HUES48 (cell line): ENCODE results near the gene SLC8A3.

ENCODE experiments used
- H3K27ac ChIP-seq: one replicate; pipeline ENCODE4 v1.7.0; 2013; ENCODE audit warnings: low read depth, low read length, inconsistent platforms
- H3K27me3 ChIP-seq: 2 replicates; pipeline ENCODE4 v1.6.1; 2013; ENCODE audit warnings: mild to moderate bottlenecking, low read length; ENCODE audit not compliant: control insufficient read depth, insufficient read depth
- H3K36me3 ChIP-seq: 2 replicates; pipeline ENCODE4 v1.6.1; 2013; ENCODE audit warnings: low read length; ENCODE audit not compliant: control insufficient read depth, insufficient read depth
- H3K4me1 ChIP-seq: 2 replicates; pipeline ENCODE4 v1.6.1; 2013; ENCODE audit warnings: mild to moderate bottlenecking, low read length; ENCODE audit not compliant: control insufficient read depth, insufficient read depth
- H3K4me3 ChIP-seq: 2 replicates; pipeline ENCODE4 v1.5.1; 2013; ENCODE audit warnings: mild to moderate bottlenecking, low read depth, low read length
- H3K9ac ChIP-seq: 2 replicates; pipeline ENCODE4 v1.6.1; 2013; ENCODE audit warnings: mild to moderate bottlenecking, low read depth, low read length, moderate library complexity
- H3K9me3 ChIP-seq: 2 replicates; pipeline ENCODE4 v1.6.1; 2013; ENCODE audit warnings: low read length; ENCODE audit not compliant: control insufficient read depth, insufficient read depth

The SLC8A3 gene

DNA sequence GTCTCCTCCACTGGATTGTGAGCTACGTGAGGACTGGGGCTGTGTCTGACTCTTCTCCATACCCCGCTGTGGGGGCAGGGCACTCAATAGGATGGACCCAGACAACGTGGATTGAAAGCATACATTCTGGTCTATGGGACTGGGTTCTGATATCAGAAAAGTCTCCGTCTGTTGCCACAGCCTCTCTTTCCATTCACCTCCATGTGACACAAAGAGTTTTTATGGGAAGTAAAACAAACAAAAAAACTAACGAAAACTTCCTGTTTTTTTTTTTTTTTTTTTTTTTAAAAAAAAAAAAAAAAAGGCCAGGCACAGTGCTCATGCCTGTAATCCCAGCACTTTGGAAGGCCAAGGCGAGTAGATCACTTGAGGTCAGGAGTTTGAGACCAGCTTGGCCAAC is 44.7 kb downstream of the SLC8A3 start:
- Histone ChIP-seq H3K4me3 (no peak overlapping the region), H3K4me1 (no peaks in the 10 kb centered on the region), H3K36me3 (no peaks in the 10 kb centered on the region), H3K9me3 (no peaks in the 10 kb centered on the region), H3K9ac (no peak overlapping the region), H3K27ac (no peak overlapping the region), H3K27me3 (no peaks in the 10 kb centered on the region)

DNA sequence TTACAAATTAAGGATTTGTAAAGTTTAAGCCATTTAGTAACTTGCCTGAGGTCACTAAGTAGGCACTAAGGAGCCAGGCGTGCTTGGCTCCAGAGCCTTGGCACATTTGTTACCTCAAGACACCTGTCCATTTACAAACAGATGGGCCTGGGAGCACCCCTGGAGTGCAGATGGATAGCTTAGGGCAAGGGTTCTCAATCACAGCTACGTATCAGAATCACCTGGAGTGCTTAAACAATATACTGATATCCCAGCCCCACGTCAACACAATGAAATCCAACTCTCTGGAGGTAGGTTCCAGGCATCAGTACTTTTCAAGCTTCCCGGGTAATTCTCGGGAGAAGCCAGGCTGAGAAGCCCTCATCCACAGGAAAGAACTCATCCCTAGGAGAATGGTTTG is 45.4 kb downstream of the SLC8A3 start:
- H3K4me3 ChIP-seq: no peak overlapping the region

DNA sequence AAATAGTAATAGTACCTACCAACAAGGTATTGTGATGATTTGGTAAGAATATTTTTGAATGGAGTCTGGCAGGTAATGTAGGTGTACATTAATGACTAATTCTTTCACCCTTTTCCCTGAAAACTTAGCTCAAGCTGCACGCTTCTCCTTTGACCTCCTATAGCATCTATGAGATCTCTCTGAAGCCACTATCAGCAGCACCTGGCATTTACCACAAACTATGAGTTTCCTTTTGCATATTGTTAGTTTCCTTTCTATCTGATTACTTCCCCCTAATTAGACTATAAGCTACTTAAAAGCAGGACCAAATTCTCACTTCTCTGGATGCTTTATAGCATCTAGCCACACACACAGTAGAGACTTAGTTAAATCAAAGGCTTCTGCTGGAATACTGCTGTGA is 48.1 kb downstream of the SLC8A3 start:
- H3K27ac ChIP-seq: no peak overlapping the region
- no peak overlapping the region for H3K9ac ChIP-seq
- H3K9me3 ChIP-seq: no peaks in the 10 kb centered on the region
- H3K4me3 ChIP-seq: no peak overlapping the region
- H3K4me1 ChIP-seq: no peaks in the 10 kb centered on the region
- H3K27me3 ChIP-seq: no peaks in the 10 kb centered on the region
- H3K36me3 ChIP-seq: no peaks in the 10 kb centered on the region

More for the DNA sequence above, 45.4 kb downstream of the SLC8A3 start:
- Histone ChIP-seq H3K27ac (no peak overlapping the region), H3K9ac (no peak overlapping the region), H3K27me3 (no peaks in the 10 kb centered on the region), H3K9me3 (no peaks in the 10 kb centered on the region), H3K36me3 (no peaks in the 10 kb centered on the region), H3K4me1 (no peaks in the 10 kb centered on the region)

GRCh38 chr14:70139384-70139783 is 49.4 kb downstream of the SLC8A3 start:
- H3K9ac ChIP-seq: no peak overlapping the region
- no peak overlapping the region for H3K27ac ChIP-seq
- H3K36me3 ChIP-seq: no peaks in the 10 kb centered on the region
- no peaks in the 10 kb centered on the region for H3K9me3 ChIP-seq
- H3K4me3 ChIP-seq: no peak overlapping the region
- H3K4me1 ChIP-seq: no peaks in the 10 kb centered on the region
- no peaks in the 10 kb centered on the region for H3K27me3 ChIP-seq

DNA sequence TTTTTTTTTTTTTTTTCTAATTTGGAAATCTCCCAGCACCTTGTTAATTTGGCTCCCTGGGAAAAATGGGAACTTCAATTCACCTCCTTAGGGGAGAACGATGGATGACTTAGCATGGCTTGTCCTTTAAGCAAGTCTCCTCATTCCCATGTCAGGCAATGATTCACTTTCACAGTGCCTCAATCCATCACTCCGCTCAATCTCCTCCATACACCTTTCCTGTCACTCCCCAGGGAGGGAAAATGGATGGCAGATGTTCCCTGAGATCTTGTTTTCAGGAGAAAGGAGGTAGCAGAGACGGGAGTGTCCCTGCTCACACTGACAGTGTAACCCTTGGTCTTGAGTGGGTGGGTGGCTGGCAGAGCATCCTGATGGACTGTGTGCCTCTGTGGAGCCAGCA is 51.0 kb downstream of the SLC8A3 start:
- Histone ChIP-seq H3K4me3 (no peak overlapping the region), H3K27ac (no peak overlapping the region), H3K36me3 (no peaks in the 10 kb centered on the region), H3K27me3 (no peaks in the 10 kb centered on the region), H3K9me3 (no peaks in the 10 kb centered on the region), H3K4me1 (no peaks in the 10 kb centered on the region), H3K9ac (no peak overlapping the region)

DNA sequence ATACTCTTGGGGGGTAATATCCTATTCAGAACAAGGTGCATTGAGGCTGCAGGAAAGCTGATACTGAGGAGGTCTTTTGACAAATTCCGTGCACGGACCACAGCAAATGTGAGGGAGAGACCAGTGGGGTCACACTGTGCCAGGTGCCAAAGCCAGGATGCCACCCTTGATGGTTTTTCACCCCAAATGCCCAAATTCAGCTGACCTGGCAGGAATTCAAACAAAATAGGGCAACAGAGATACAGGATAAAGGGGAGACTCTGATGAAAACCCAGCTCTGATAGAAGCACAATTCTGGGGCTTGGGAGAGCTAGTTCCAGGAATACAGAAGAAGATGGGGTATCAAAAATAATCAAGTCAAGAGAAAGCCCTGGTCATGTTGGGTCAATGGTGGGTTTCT is 55.3 kb downstream of the SLC8A3 start:
- Histone ChIP-seq H3K36me3 (no peaks in the 10 kb centered on the region), H3K4me1 (no peaks in the 10 kb centered on the region), H3K27me3 (no peaks in the 10 kb centered on the region), H3K9ac (no peak overlapping the region), H3K9me3 (no peaks in the 10 kb centered on the region), H3K27ac (no peak overlapping the region), H3K4me3 (no peak overlapping the region)

- no peaks in the 10 kb centered on the region for H3K9me3 ChIP-seq
- H3K27ac ChIP-seq: no peak overlapping the region
- no peaks in the 10 kb centered on the region for H3K4me1 ChIP-seq
- no peaks in the 10 kb centered on the region for H3K36me3 ChIP-seq
- H3K4me3 ChIP-seq: no peak overlapping the region
- H3K9ac ChIP-seq: no peak overlapping the region
- no peaks in the 10 kb centered on the region for H3K27me3 ChIP-seq
These were observed 58.3 kb downstream of the SLC8A3 start for GRCh38 chr14:70130482-70130881.

DNA sequence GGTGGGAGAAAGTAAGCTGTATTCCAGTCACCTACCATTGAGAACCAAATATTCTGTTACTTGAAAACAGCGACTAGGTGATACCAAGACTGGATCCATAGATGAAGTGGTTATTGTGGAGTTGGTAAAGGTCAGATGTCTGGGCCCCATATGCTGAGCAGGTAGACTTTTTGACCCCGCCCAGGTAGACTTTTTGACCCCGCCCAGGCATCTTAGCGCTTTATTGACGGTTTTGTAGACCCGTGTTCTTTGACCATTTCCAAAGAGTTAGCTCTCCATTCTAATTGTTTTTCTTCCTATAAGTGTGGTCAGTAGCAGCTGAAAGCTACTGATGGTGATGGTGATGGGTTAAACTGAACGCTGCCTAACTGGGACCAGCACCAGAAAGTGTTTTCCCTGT is 61.6 kb downstream of the SLC8A3 start:
- no peak overlapping the region for H3K27ac ChIP-seq

DNA sequence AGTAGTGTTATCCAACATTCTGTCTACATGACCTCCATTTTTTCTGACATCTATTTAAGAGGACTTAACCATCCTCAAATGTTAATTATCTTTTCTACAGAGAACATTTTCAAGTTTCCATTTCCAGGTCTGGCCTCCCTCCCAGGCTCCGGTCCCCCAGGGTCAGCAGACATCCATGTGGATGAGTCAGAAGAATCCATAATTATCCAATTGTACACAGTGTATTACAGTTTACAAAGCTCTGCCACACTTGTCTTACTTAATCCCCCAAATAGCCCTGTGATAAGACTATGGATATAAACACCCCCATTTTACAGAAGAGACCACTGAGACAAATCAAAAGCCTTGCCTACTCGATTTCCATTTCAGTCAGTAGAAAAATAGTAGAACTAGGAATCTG is 65.0 kb downstream of the SLC8A3 start:
- Histone ChIP-seq H3K27me3 (no peaks in the 10 kb centered on the region), H3K27ac (no peak overlapping the region), H3K4me1 (peaks cover 22% of the 10 kb centered on the region), H3K4me3 (no peak overlapping the region), H3K9ac (no peak overlapping the region), H3K9me3 (no peaks in the 10 kb centered on the region), H3K36me3 (no peaks in the 10 kb centered on the region)

More for the DNA sequence above, 61.6 kb downstream of the SLC8A3 start:
- no peaks in the 10 kb centered on the region for H3K27me3 ChIP-seq
- H3K36me3 ChIP-seq: no peaks in the 10 kb centered on the region
- no peak overlapping the region for H3K4me3 ChIP-seq
- H3K9me3 ChIP-seq: no peaks in the 10 kb centered on the region
- H3K4me1 ChIP-seq: peaks cover 2% of the 10 kb centered on the region
- no peak overlapping the region for H3K9ac ChIP-seq

DNA sequence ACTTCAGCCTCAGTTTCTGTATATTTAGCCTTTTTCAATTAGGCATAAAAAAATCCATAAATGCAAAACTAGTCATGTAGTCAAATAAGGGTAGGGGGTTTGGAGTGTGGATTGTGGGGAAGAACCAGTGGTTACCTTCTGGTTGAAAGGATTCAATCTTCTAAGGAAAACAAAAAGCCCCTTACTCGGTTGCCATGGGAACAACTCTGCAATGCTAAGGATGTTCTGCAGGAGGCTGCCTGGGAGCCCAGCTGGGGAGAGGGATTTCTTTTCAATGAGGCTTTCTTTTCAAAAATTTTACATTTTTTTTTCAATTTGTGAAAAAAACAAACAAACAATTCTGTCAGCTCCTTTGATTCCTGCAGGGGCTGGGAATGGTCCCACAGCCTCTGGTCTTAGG is 67.2 kb downstream of the SLC8A3 start:
- Histone ChIP-seq H3K27me3 (no peaks in the 10 kb centered on the region), H3K4me1 (peaks cover 22% of the 10 kb centered on the region), H3K4me3 (no peak overlapping the region), H3K36me3 (no peaks in the 10 kb centered on the region), H3K9ac (no peak overlapping the region), H3K27ac (peak overlapping the region; percentile 67), H3K9me3 (no peaks in the 10 kb centered on the region)

DNA sequence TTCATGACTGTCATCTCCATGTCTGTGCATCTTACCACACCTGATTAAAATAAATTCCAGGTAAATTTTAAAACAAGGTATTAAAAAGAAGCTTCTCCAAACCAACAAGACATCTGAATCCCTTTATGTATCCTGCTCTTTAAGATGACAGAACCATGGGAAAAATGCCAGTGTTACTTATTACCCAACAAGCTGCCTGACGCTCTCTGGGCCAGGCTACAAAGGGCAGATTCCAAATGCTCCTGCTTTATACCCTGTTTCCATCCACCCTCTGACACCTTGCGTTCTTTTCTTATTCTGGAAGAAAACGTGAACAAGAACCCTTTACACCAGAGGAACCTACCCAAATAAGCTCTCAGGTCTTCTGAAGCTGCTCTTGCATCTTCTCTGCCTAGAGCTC is 70.7 kb downstream of the SLC8A3 start:
- H3K9me3 ChIP-seq: no peaks in the 10 kb centered on the region
- H3K9ac ChIP-seq: no peak overlapping the region
- no peak overlapping the region for H3K27ac ChIP-seq
- H3K4me1 ChIP-seq: peaks cover 25% of the 10 kb centered on the region
- H3K4me3 ChIP-seq: no peak overlapping the region
- no peaks in the 10 kb centered on the region for H3K27me3 ChIP-seq
- no peaks in the 10 kb centered on the region for H3K36me3 ChIP-seq

DNA sequence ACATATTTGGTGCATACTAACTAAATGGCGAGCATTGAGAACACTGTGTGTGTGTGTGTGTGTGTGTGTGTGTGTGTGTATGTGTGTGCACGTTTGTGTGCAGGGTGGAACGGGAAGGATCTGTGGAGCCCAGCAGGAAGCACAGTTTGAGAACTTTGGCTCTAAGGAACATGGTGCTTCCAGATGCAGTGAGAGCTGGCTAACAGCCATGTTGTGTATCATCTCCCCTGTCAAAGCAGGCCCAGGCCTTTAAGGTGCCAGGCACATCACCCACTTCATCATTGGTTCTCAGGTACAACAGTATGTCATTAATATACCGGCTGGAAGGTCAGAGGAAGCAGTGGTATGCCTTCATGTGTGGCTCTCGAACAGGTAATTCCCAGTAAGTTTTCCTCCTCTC is 72.5 kb downstream of the SLC8A3 start:
- no peak overlapping the region for H3K9ac ChIP-seq
- no peak overlapping the region for H3K4me3 ChIP-seq
- H3K27me3 ChIP-seq: no peaks in the 10 kb centered on the region
- no peaks in the 10 kb centered on the region for H3K9me3 ChIP-seq
- no peaks in the 10 kb centered on the region for H3K36me3 ChIP-seq
- no peak overlapping the region for H3K27ac ChIP-seq
- H3K4me1 ChIP-seq: peaks cover 15% of the 10 kb centered on the region
